HG03378 (cell line): ENCODE results near the gene PTPN14.
"Not testable (repeated sequence)": the region's sequence is repeated elsewhere in the genome, so short reads cannot be mapped to it uniquely, and the experiment has no call there.

Experiments
- ATAC-seq: cut with Tn5 transposase; IDR thresholded peaks from one replicate; pipeline ENCODE4 v1.9.1; 2021; ENCODE audit warnings: mild to moderate bottlenecking, moderate library complexity; ENCODE audit not compliant: unreplicated experiment

PTPN14 gene

DNA sequence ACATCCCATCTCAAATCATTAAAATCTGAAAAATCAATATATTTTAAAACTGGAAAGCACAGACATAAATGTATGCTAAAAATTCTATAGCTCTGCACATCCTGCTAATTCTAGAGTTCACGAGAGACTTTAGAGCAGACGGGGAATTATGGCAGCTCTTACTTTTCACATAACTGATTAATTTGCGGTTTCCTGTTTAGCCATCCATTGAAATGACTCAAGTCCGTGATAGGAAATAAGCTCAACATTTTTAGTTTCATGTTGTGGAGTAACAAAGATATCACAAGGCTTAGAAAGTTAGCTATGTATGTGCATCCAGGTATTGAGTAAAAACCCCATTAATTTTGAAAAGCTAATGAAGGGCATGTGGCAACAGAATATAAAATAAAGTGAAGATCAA is 147.2 kb downstream of the PTPN14 start:
- ATAC-seq = peak; percentile 89

DNA sequence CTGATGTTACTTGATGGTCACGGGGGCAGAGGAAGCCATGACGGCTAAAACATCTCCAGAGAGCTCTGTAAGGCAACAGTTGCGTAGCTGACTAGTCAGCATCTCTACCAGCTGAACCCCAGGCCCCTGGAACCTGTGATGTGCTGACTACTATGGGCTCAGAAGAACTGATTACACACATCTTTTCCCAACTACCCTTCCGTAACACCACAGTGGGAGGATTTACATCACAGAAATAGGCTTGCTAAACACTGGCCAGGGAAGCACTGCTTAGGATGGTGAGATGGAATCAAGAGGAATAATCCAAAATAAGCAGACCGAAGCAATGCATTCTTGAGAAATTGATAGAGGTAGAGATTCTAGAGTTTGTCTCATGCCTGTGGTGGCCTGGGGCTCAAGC is 148.0 kb downstream of the PTPN14 start:
- no peak for ATAC-seq

DNA sequence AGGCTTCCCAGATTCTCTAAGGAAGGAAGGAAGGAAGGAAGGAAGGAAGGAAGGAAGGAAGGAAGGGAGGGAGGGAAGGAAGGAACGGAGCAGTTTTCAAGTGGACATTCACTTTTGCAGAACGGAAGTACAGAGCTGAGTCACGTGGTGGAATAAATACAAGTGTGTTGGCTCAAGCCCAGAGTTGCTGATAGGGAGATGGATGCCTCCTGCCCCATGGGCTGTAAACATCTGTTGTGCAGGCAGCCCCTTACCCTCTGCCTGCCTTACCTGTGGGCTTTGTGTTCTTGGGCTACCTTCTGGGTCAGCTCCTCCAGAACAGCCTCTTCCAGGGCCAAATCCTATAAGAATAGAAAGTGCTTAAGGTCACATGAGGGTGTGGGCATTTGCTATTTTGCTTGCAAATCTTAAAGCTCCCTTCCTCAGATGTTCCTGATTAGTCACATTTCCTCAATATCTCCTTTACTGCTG is 148.8 kb downstream of the PTPN14 start:
- no peak for ATAC-seq

DNA sequence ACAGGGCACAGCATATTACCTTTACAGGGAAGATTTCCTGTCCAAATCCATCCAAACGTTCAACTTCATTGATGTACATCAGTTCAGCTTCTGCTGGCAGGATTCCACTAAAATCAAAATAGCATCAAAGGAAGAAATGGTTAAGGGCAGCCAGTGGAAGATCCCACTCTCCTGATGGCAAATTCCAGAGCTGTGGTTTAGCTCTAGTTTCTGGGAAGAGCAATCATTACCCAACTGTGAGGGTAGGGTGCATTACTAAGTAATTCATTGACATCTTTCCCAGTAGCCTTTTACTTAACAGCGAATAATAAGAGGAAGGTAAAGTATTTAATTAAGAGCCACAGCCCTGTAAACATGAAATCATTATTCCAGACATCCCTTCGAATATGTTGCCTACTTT is 149.7 kb downstream of the PTPN14 start:
- ATAC-seq = no peak

DNA sequence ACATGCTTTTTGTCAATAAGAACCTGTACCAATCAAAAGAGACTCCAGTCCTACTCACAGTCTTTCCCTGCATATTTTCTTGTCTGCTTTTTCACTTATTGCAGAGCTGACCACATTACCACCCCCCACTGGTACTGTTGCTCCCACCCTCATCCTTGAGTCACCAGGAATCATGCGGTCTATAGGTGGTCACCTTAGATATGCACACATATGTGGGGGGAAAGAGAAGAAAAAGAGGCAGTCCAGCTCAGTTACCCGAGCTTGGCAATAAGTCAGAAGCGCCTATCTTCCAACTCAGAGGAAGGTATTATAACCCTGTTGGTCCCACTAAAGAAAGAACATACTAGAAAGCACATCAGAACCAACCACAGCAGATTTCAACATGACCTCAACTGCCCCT is 151.3 kb downstream of the PTPN14 start:
- ATAC-seq = no peak

DNA sequence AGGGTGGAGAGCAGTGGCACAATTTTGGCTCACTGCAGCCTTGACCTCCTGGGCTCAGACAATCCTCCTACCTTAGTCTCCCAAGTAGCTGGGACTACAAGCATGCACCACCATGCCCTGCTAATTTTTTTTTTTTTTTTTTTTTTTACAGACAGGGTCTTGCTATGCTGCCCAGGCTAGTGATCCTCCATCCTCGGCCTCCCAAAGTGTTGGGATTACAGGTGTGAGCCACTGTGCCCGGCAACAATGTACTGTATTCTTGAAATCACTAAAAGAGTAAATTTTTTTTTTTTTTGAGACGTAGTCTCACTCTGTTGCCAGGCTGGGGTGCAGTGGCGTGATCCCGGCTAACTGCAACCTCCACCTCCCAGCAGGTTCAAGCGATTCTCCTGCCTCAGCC is 152.9 kb downstream of the PTPN14 start:
- ATAC-seq = no peak

DNA sequence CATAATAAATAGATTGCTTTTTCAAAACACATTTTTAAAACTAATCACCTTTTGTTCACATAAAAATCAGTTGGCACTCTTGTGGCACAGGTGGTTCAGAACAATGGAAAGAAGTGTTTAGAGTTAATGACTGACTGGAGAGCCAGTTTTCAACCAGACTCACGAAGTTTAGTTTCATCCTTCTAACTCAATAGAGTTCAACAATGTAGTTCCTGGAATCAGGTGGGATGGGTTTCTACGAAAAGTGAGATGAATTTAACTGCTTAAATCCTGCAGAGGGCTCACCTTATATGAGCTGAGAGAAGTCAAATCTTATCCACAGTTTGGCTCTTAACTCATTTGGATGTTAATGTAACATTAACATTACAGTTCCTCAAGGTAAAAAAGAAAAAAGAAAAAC is 153.9 kb downstream of the PTPN14 start:
- no peak for ATAC-seq

DNA sequence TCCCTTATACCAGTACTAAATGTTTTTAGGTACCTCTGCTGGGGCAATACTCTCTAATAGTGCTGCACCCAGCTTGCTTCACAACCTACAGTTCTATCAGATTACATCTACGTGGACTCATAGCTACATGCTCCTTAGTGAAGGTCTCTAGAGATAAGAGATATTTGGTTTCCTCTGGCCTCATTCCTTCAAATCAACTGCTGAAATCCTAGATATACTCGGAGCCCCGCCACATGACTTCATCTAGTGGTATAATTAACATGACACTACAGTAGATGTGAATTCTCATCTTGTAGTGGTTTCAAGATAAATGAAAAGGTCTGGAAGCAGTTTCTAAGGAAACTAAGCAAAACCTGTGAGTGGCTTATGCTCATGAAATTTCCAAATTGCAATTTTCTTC is 155.1 kb downstream of the PTPN14 start:
- ATAC-seq = no peak

DNA sequence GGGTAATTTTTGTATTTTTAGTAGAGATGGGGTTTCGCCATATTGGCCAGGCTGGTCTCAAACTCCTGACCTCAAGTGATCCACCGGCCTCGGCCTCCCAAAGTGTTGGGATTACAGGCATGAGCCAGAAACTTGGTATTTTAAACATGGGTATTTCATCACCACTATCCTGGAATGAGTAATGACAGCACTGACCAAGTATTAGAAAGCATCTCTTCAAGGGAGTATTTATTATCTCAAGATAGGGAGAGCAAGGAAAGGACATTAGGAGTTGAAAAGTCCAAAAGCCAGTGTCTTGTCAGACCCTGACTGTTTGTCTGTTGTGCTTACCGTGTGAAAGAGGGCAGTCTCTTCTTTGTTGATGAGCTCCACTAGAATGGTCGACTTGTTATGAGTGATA is 156.8 kb downstream of the PTPN14 start:
- ATAC-seq = not testable (repeated sequence)

DNA sequence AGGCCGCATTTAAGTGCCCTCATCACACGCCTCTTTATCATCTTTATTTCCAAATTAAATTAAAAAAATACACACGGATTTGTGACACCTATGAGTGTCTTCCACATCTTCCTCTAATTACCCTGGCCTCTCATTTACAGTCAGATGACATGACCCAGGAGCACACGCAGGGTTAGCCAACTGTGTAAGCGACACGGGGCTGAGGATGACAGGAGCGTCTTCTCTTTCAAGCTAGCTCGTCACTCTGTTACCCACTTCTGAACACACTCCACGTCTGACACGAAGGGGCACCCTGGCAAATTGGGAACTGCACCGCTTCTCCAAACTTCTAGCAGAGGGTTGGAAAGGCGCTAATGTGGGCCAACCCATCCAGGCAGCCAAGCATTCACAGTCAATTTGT is 158.3 kb downstream of the PTPN14 start:
- ATAC-seq = no peak

DNA sequence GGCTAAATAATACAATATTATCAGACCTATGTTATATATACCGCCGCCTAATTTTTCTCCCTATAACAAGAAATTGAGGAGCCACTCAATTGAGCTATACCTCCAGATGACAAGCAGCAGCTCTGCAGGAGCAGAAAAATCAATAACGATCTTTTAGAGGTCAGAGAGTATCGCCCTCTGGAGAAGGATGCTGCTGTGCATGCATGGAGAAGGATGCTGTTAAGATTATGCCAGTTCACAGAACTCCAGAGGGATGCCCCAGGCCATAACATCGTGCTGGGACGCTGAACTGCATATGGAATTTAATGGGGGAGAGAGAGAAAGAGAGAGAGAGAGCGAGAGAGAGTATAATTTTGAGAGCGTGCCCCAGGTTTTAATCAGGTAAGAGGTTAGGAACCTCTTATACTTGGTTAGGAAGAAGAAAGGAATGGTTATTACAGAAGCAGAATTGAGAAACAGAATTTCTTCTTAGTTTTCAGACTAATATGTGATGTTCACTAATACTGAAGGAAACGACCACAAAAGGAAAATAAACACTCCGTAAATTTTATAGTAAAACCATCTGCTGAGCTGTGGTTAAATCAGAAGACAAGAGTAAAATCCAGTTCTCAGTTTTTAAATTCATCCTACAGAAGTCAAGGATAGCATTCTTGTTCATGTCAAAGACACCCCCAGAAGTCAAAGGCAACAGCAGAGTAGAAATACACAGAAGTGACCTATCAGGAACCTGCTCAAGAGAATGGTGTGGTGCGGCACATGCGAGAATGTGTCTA is 159.3 kb downstream of the PTPN14 start:
- no peak for ATAC-seq

DNA sequence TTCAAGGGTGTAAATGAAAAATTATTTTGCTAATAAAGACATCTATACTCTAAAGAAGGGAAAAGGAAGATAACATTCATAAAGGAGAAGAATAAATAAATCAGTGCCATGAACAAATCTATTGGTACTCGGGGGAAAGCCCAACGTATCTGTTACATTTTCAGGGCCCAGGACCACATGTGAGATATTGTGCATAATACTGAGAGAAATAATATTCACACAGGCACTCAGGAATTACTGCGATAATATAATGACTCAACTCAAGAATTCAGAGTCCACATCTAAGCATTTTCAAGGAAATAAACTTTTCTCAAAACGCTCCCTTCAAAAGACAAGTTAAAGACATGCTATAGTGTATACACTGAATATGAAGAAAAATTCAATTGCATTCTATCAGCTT is 161.7 kb downstream of the PTPN14 start:
- ATAC-seq = no peak

DNA sequence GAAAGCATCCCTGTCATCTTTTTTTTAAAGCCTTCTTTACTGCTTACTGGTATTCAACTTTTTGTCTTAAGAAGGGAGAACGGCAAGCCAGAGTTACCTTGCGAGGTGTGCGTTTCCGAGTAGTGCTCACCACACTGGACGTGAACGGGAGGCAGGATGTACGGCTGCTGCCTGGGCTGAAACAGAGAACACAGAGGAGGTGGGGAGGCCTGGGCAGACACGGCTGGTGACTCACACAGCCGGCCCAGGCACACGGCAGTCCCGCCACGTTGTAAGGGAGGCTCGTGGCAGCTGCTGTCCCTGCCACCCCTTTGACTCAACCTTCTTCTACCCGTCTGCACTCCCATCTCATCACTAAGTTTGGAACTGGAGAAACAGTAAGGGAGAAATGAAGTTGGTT is 164.7 kb downstream of the PTPN14 start:
- ATAC-seq = no peak

DNA sequence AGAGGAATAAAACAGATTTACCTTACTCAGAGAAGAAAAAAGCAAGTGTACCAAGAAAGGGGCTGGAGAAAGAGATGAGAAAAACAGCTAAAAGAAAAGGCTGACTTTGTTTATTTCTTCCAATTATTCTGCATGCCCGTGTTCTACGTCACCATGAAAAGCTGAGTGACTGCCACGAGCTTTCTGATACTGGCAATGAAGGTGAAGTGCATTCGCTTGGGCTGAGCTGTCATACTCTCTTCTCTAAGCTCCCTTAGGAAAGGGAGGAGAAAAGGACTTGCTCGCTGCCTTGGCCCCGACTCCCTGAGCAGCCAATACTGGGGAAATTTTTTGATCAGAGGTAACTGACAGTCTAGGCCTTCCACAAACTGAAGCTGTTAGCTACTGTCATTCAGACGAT is 165.1 kb downstream of the PTPN14 start:
- ATAC-seq = no peak

DNA sequence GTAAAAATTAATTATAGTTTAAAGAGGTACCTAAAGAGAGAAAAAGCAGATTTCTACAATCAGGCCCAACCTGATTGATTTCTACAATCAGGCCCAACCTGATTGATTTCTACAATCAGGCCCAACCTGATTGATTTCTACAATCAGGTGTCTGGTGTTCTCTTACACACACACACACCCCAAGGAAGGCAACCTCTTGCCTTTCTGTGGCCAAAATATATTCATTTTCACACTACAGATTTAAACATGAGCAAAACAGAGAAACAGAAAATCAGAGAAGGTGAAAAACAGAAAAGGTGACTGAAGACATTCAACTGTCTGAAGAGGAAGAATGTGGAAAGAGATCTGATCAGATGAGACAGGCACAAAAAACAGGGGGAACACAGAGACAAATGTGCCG is 166.0 kb downstream of the PTPN14 start:
- no peak for ATAC-seq

DNA sequence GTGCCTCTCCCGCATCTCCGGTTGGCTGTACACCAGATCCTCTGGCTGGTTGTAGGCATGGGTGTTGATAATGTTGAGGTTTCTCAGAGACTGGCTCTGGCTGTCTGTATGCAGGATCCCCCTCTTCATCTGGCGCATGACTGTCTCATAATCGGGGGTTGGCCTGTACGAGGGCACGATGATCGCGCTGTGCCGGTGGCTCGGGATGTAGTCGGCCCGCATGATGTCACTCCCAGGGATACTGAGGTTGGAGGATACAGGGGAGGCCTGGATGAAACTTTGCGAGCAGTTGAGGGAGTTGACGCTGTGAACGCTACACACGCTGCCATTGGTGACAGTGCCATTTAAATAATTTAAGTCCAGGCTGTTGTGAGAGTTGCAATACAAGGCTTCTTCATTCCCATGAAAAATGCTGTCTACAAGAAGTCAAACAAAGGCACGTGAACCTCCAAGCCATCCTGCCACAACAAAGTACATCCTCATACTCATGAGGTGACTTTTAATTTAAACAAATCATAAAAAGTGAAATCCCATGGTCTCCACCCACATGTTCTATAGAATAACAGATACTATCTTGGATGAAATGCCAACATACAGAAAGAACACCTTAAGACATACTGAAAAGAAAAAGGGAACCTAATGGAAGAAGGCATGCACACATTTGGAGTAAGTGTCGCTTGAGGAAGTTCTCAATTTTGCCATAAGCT is 166.9 kb downstream of the PTPN14 start:
- no peak for ATAC-seq

DNA sequence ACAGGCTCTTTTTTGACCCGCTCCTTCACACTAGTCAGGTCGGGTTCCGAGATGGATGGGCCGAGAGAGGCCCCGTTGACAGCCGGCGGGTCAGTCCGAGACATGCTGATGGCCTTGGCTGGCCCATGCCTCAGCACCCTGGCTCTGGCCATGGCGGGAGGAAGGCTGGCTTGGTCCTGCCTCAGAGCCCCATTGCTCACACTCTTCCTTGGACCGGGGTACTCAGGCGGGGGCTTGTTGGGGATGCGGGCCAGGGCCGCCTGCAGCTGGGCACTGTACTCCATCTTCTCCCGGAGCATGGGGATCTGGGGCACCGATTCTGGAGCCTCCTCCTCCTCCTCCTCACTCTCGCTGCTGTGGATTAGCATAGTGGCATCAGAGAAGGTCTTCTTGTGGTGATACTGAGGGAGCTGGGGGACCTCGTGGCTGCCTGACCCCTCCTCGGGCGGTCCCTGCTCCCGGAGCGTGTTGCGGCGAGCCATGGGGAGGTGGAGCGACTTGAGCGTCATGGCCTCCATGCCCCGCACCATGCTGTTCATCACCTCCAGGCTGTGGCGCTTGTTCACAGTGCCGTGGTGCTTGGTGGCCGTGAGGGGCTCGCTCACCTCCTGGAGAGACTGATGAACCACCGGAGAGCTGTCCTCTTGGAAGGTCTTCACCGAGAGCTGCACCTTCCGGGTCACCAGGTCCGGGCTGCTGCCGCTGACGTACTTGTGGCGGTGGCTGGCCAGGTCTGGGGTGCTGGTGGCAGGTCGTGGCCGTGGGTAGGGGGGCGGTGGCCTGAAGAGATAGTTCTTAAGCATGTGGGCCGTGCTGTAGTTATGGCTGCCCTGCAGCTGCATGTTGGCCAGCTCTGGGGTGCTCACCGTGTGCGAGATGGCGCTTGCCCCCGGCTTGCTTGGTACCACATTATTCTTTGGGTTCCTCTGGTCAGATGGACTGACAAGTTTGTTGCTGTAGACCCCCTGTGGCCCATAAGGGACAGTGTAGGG is 167.7 kb downstream of the PTPN14 start:
- no peak for ATAC-seq

DNA sequence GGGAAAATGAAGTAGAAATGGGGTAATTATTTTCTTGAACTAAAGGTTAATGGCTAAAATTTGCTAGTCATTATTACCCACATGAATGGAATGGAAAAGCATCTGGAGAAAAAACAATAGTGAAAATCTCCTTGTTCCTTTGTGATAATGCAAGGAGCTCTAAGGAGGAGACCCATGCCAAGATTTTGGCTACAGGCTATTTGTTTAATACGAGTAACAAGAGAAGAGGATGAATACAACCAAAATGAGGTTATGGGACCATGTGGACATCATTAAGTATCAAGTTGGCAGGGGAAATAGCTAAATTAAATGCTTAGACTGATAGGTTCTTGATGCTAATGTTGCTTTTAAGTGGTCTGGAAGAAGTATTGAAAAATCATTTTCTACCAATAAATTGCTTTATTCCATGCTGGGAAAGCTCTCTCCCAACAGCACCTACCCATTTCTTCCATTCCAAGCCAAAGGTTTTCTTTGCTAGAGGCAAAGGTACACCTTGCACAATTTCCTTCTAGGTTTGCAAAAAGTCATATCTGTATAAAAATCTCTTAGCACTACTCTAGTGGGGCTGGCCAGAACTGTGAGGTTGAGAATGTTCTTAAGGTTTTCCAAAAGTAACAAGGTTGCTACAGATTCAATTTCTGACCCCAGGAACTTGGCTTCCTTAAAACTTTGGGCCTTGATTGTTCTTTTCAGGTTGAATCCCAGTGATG is 170.3 kb downstream of the PTPN14 start:
- no peak for ATAC-seq

DNA sequence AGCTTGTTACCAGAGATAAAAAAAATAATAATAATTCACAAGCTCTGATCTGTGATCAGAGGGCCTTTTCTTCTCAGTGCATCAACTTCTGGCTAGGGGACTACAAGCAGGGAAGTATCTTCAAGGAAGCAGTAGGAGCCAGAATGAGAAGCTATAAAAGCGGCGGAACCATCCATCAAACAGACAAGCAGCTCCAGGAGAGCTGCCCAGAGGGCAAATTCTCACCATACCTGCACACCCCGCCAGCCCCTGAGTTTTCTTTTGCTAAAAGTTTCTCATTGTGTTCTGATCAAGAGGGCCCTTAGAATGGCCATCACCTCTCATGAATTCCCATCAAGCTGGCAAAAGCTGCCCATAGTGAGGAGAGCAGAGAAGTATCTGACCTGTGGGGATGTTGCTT is 171.0 kb downstream of the PTPN14 start:
- ATAC-seq = no peak

DNA sequence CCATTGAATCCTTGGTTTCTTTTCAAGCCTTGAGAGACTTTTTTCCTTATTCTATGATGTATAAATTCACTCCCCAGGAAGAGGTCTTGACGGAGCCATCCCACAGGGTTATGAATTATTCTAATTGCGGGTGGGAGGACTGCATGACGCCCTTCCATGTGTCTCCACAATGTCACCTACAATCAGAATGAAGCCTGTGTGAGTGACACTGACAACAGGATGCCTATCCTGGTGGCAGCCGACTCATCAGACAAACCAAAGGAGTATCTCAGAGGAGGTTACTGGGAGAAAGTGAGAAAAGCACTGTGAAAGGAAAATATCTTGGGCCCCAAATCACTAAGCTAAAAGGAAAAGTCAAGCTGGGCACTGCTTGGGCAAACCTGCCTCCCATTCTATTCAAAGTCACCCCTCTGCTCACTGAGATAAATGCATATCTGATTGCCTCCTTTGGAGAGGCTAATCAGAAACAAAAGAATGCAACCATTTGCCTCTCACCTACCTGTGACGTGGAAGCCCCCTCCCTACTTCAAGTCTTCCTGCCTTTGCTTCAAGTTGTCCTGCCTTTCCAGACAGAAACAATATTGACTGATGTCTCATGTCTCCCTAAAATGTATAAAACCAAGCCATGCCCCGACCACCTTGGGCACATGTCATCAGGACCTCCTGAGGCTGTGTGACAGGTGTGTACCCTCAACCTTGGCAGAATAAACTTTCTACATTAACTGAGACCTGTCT is 172.0 kb downstream of the PTPN14 start:
- ATAC-seq = no peak
